Stimulated activated CD4-positive, alpha-beta T cell treated with anti-CD3 and anti-CD28 coated beads, Interleukin-12 subunit alpha, Interleukin-12 subunit beta, amount 100 ng/mL, for 48 hours (primary cell): ENCODE measurements around the gene PLPPR1.

Experiments
- DNase-seq, 3 donors: peaks; one replicate each; pipeline ENCODE4 v3.0.0-alpha.2; 2020; ENCODE audit warnings: low read depth in 2 of 3, low spot score in 1 of 3

PLPPR1 gene

DNA sequence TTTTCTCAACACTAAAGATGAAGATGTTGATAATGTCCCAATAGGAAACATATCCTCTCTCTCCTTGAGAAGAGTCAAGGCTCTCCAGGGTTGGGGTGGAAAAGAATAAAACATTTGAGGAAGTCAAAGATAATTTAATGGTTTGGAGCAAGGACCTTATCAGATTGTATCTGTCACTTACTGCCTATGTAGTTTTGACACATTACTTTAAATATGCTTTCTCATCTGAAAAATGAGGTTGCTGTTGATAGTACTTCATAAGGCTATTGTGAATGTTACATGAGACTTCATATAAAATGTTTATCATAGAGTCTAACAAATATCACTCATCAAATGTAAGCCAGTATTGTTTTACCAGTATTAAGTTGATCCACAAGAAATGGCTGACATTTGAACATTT, 307.6 kb downstream of the PLPPR1 start:
- DNase-seq = no peak

DNA sequence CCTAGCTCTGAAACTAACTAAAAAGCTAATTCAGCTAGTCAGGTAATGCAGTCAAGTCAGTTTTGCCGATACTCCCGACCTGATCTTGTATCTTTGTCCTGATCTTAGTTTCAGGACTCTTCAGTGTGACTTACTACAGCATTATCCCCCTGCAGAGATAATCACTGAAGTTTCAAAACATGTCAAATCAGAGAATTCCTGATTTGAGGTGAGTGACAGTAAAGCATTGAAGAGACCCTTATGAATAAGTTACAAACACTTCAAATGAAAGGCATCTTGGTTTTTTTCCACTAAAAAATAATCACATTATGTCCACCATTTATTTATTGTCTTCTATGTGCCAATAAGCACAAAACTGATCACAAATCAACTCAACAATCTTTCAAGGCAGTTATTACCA, 308.7 kb downstream of the PLPPR1 start:
- no peak for DNase-seq

- DNase-seq = no peak
Measured at GRCh38 chr9:101341958-101342357, 313.4 kb downstream of the PLPPR1 start.

DNA sequence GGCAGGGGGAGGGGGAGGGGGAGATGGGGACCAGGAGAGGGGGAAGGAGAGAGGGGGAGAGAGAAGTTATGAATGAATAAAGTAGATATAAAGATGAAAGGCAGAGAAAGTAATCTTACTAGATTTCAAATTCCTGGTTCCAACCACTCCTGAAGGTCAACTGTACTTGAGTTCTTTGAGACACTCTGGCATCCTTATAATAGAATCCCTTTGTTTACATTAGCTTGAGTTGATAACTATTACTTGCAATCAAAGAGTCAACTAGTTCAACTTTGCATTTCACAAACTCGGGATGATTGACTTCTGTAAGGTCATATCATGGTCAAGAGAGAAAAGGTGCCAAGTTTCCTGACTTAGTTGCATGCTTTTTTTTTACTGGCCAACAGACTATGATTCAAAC, 314.1 kb downstream of the PLPPR1 start:
- DNase-seq = no peak

- DNase-seq = no peak
Measured at GRCh38 chr9:101350285-101350684, 321.8 kb downstream of the PLPPR1 start.

GRCh38 chr9:101352892-101353463, 324.5 kb downstream of the PLPPR1 start:
- DNase-seq = no peak

DNA sequence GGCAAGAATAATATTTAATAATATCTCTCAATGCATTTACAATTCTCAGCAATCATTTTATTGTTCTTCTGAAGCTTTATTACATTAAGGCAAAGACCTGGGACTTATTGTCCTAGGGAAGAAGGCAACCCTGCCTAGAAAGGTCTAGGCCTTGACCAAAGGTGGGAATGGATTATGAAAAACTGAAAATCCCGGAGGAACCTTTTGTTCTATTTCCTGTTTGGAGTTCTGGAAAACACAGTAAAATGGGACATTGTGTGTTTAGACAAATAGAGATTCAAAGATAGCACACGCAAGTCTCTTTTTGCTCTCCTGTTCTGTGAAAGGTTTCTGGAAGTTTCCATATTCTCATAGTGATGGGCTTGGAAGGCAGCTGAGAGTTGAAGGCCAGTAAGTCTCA, 325.2 kb downstream of the PLPPR1 start:
- DNase-seq = no peak

- no peak for DNase-seq
Measured at GRCh38 chr9:101354143-101354764, 325.7 kb downstream of the PLPPR1 start.

DNA sequence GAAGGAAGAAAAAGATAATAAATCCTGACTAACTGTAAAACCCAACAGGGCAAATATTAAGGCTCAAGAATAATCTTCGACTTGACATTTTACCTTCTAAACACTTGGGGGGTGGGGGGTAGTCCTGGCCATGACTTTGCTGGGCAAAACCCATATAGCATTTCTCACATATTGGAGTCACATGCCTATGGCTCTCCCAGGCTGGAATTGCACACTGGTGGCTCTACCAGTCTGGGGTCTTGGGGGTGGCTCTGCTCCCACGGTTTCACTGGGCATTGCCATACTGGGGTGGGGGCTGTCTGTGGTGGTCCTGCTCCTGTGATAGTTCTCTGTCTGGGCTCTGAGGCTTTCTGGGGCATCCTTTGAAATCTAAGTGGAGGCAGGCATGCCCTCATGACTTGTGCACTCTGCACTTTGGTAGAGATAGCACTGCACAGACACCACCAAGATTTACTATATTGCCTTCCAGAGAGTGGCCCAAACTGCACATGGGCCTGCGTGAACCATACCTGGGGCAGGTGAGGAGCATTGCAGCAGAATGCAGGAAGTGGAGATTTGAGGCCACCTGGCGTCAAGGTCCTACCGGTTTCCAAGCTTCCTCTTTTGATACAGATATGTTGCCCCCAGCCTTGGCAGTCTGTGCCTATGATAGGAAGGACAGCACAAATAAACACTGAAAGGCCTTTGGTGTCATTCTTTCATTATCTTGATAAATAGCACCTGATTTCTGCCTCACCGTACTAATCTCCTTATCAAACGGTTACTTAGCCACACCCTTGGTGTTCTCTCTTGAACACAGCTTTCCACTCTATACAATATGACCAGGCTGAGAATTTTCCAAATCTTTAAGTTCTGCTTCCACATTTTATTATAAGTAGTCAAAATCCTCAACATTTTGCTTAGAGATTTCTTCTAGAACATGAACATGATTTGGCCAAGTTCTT, 326.5 kb downstream of the PLPPR1 start:
- DNase-seq = no peak

DNA sequence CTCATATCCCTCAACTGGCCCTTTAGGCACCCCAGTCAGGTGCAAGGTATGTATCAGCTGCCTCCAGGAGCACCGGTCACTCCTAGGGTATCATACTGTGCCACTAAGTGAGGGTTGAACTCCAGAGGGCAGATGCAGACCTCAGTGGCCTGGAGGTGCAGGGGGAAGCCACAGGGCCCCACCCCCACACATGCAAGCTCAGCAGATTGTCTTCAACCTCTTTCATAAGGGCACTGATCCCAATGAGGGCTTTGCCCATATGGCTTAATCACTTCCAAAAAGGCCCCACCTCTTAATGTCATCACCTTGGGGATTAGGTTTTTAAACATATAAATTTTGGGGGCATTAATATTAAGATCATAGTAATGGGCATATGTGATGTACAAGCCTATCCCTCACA, 328.1 kb downstream of the PLPPR1 start:
- no peak for DNase-seq

- DNase-seq = no peak
Measured at GRCh38 chr9:101359679-101360078, 331.2 kb downstream of the PLPPR1 start.

- DNase-seq = no peak
Measured at GRCh38 chr9:101360647-101361046, 332.1 kb downstream of the PLPPR1 start.

DNA sequence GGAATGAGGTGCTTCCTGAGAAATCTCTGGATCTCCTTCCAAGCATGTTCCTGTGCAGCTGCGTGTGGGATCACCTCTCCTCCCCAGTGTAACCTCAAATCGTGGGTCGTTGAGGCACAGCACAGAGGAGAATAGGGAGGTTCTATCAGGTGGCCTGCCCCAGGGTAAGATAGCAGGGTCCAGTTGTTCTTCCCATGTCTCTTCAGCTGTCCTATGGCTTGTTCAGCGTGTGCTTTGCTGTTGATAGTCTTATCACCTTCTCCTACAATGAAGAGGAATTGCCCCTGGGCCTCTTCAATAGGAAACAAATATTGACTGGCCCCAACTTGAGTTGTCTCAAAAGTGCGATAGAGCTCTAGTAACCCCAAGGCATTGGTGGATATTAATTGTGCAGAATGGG, 333.9 kb downstream of the PLPPR1 start:
- no peak for DNase-seq

DNA sequence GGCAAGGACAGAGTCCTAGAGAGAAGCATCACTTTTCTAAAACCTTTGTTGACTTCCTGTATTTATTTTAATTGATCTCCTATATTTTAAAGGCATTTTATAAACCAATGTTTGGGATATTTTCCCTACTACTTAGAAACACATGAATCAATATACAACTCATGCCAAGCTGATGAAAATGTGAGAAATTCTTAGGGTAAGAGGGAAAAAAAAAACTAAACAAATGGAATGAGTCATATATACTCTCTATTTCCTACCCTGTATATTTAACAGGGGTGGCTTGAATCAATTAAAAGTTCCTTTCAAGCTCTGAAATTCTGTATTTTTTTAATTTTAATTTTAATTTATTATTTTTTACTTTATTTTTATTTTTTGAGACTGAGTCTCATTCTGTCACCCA, 336.7 kb downstream of the PLPPR1 start:
- no peak for DNase-seq

- no peak for DNase-seq
Measured at GRCh38 chr9:101366038-101366756, 337.7 kb downstream of the PLPPR1 start.

DNA sequence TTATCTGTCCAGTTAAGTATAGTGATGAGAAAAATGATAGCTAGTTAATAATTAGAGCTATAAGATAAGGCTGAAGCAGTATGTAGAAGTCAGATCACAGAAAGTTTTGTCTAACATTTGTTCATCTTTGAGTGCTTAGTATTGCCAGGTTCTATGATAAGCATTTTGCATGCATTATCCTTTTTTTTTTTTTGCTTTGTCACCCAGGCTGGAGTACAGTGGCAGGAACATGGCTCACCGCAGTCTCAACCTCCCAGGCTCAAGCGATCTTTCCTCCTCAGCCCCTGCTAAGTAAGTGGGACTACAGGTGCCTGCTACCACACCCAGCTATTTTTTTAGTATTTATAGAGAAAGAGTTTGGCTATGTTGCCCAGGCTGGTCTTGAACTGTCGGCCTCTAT, 338.8 kb downstream of the PLPPR1 start:
- DNase-seq = no peak

DNA sequence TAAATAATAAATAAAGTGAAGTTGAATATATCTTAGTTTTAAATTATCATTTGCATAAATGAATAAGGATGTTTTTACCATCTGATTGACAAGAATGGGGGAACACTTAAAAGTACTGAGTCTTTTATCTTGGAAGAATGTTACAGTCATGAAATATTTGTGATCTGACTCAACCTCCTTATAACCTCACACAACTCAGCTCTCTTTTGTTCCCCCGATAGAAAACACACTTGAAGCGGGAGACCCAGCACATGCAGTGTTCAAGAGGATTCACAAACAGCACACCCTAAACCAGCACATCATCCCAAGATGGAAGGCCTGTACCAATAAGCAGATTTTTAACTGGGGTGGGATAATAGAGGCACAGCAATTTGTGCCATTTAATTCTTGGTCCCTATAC, 340.8 kb downstream of the PLPPR1 start:
- DNase-seq = no peak

GRCh38 chr9:101369884-101370531, 341.5 kb downstream of the PLPPR1 start:
- DNase-seq = no peak

- DNase-seq = no peak
Measured at GRCh38 chr9:101371813-101372212, 343.3 kb downstream of the PLPPR1 start.

- DNase-seq = no peak
Measured at GRCh38 chr9:101372327-101373118, 344.0 kb downstream of the PLPPR1 start.
